HepG2 (cell line): Measurements from ENCODE around the gene BST1. TPM values are rescaled to one million over a fixed set of nuclear protein-coding genes. Genes with fewer than 3 reads are reported as not detected.
A peak's percentile ranks its signal among the peaks of the same experiment; 100 is the strongest.

Experiments used
- PRMT3 ChIP-seq: sonication (generic); formaldehyde crosslinking; IDR thresholded peaks from 2 replicates; pipeline ENCODE4 v1.8.1; 2022; ENCODE audit warnings: low read depth, mild to moderate bottlenecking, moderate library complexity, missing genetic modification reagents, borderline replicate concordance
- SMC3 ChIP-seq: IDR thresholded peaks from 2 replicates; pipeline ENCODE4 v1.6.1; 2011; ENCODE audit warnings: low read length, improper control_type of control experiment
- SOX6 ChIP-seq, 2 experiments: fragments of 450-650 bp in 1 of 2; sonication (generic) in 1 of 2; formaldehyde crosslinking in 1 of 2; IDR thresholded peaks; 2 replicates each; pipeline versions ENCODE4 v1.4.0 to v1.6.1; 2017 to 2020; ENCODE audit warnings: antibody characterized with exemption in 1 of 2, mild to moderate bottlenecking in 1 of 2, missing genetic modification reagents in 1 of 2
- SP2 ChIP-seq: sonication (generic); formaldehyde crosslinking; IDR thresholded peaks from 2 replicates; pipeline ENCODE4 v1.5.1; 2020; ENCODE audit warnings: mild to moderate bottlenecking, missing genetic modification reagents
- ZMYM2 ChIP-seq: sonication (generic); formaldehyde crosslinking; IDR thresholded peaks from 2 replicates; pipeline ENCODE4 v1.8.0; 2022; ENCODE audit warnings: mild to moderate bottlenecking, missing genetic modification reagents
- ZNF430 ChIP-seq: sonication (generic); formaldehyde crosslinking; IDR thresholded peaks from 2 replicates; pipeline ENCODE4 v1.9.0; 2021; ENCODE audit warnings: mild to moderate bottlenecking, missing genetic modification reagents
- ZNF816 ChIP-seq: sonication (generic); formaldehyde crosslinking; IDR thresholded peaks from 2 replicates; pipeline ENCODE4 v1.8.0; 2022; ENCODE audit warnings: missing genetic modification reagents, mild to moderate bottlenecking, borderline replicate concordance
- polyA plus RNA-seq, 8 experiments: library from polyadenylated mRNA; depleted of rRNA in 3 of 8; stranded (reverse) in 7 of 8; unstranded in 1 of 8; fragments of >200 nt; fragmentation: Illumina TruSeq in 4 of 8; extraction: Trizol in 4 of 8; gene quantifications; 2 replicates each; pipeline versions ENCODE4 v1.2.1 to v1.2.3, GENCODE V29; 2011 to 2016; ENCODE audit warnings: low read depth in 4 of 8, missing spikeins in 1 of 8, mixed read lengths in 1 of 8; ENCODE audit not compliant: insufficient read depth in 1 of 8
- total RNA-seq, 5 experiments: library from RNA; depleted of rRNA; stranded (reverse); fragments of >200 nt; fragmentation: Illumina TruSeq; extraction: Trizol; gene quantifications; 2 replicates each; pipeline ENCODE4 v1.2.3, GENCODE V29; 2016; ENCODE audit warnings: low read depth in 1 of 5
- TF ChIP-seq, protein P1 (sequence below): sonication (generic); formaldehyde crosslinking; IDR thresholded peaks from 2 replicates; pipeline ENCODE4 v1.4.0; 2020; ENCODE audit warnings: missing genetic modification reagents, low read depth, mild to moderate bottlenecking, borderline replicate concordance
- TF ChIP-seq, protein P2 (sequence below): sonication (generic); formaldehyde crosslinking; conservative IDR thresholded peaks from 2 replicates; pipeline ENCODE4 v1.8.0; 2022; ENCODE audit warnings: mild to moderate bottlenecking, moderate library complexity, missing genetic modification reagents
- TF ChIP-seq, protein P3 (sequence below): sonication (generic); IDR thresholded peaks from 2 replicates; pipeline ENCODE4 v1.6.1; 2016; ENCODE audit warnings: low read depth, borderline replicate concordance
- TF ChIP-seq, protein P4 (sequence below): sonication (generic); formaldehyde crosslinking; IDR thresholded peaks from 2 replicates; pipeline ENCODE4 v1.5.1; 2020; ENCODE audit warnings: missing genetic modification reagents, mild to moderate bottlenecking, borderline replicate concordance
- TF ChIP-seq, protein P5 (sequence below): sonication (generic); formaldehyde crosslinking; IDR thresholded peaks from 2 replicates; pipeline ENCODE4 v1.5.0; 2020; ENCODE audit warnings: mild to moderate bottlenecking, missing genetic modification reagents, borderline replicate concordance

The BST1 gene
- total and polyA plus RNA-seq, 2 of the 13 experiments (the other 11 are each of a cell fraction or from before 2014, with no cell fraction given), result 0.09 to 0.49 TPM

DNA sequence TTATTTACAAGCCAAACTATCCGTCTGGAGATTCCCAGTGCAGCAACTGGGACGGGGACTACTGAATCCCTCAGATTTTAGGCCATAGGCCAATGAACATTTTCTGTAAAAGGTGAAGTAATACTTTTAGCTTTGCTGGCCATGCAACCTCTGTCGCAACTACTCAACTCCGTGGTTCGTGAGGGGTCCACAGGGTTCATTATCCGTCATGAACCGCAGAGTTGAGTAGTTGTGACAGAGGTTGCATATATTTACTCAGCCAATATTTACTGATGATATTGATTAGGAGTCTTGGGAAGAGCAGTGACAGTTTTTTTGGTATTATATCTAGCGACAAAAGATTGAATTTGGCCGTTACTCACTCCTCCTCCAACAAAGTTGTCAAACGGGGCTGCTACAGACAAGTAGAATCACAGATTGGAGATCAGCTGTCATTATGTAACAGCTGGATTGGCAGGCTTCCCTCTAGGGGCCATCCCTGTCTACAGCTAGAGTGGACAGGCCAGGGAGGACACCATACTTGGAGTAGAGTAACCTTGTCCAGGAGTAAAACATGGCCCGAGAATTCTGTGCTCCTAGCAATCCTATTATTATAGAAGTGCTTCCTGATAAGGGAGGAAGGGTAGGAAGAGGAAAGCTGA is 38.0 kb downstream of the BST1 start (continued):
- TF ChIP-seq, protein P1, sequence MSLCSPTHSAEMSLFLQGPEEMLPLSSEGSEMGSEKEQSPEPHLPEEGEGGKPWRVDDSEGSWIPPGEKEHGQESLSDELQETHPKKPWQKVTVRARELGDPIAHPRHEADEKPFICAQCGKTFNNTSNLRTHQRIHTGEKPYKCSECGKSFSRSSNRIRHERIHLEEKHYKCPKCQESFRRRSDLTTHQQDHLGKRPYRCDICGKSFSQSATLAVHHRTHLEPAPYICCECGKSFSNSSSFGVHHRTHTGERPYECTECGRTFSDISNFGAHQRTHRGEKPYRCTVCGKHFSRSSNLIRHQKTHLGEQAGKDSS (CRISPR knock-in tag), result no peak
- TF ChIP-seq SMC3 (peak; percentile 2; the same call in 1 of the 2 replicates), SP2 (CRISPR knock-in tag) (no peak), ZNF430 (CRISPR knock-in tag) (no peak), ZMYM2 (CRISPR knock-in tag) (no peak), PRMT3 (CRISPR knock-in tag) (no peak), ZNF816 (CRISPR knock-in tag) (no peak), SOX6 (IDR thresholded peaks at IDR 0.05) (no peak), SOX6 (CRISPR knock-in tag; IDR thresholded peaks at IDR 0.05) (peak; percentile 40; the same call in 1 of the 2 replicates)
- TF ChIP-seq, protein P2, sequence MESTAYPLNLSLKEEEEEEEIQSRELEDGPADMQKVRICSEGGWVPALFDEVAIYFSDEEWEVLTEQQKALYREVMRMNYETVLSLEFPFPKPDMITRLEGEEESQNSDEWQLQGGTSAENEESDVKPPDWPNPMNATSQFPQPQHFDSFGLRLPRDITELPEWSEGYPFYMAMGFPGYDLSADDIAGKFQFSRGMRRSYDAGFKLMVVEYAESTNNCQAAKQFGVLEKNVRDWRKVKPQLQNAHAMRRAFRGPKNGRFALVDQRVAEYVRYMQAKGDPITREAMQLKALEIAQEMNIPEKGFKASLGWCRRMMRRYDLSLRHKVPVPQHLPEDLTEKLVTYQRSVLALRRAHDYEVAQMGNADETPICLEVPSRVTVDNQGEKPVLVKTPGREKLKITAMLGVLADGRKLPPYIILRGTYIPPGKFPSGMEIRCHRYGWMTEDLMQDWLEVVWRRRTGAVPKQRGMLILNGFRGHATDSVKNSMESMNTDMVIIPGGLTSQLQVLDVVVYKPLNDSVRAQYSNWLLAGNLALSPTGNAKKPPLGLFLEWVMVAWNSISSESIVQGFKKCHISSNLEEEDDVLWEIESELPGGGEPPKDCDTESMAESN (CRISPR knock-in tag), result no peak
- TF ChIP-seq, protein P3, sequence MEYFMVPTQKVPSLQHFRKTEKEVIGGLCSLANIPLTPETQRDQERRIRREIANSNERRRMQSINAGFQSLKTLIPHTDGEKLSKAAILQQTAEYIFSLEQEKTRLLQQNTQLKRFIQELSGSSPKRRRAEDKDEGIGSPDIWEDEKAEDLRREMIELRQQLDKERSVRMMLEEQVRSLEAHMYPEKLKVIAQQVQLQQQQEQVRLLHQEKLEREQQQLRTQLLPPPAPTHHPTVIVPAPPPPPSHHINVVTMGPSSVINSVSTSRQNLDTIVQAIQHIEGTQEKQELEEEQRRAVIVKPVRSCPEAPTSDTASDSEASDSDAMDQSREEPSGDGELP, result peak; percentile 74
- TF ChIP-seq, protein P4, sequence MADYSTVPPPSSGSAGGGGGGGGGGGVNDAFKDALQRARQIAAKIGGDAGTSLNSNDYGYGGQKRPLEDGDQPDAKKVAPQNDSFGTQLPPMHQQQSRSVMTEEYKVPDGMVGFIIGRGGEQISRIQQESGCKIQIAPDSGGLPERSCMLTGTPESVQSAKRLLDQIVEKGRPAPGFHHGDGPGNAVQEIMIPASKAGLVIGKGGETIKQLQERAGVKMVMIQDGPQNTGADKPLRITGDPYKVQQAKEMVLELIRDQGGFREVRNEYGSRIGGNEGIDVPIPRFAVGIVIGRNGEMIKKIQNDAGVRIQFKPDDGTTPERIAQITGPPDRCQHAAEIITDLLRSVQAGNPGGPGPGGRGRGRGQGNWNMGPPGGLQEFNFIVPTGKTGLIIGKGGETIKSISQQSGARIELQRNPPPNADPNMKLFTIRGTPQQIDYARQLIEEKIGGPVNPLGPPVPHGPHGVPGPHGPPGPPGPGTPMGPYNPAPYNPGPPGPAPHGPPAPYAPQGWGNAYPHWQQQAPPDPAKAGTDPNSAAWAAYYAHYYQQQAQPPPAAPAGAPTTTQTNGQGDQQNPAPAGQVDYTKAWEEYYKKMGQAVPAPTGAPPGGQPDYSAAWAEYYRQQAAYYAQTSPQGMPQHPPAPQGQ (CRISPR knock-in tag), result no peak
- TF ChIP-seq, protein P5, sequence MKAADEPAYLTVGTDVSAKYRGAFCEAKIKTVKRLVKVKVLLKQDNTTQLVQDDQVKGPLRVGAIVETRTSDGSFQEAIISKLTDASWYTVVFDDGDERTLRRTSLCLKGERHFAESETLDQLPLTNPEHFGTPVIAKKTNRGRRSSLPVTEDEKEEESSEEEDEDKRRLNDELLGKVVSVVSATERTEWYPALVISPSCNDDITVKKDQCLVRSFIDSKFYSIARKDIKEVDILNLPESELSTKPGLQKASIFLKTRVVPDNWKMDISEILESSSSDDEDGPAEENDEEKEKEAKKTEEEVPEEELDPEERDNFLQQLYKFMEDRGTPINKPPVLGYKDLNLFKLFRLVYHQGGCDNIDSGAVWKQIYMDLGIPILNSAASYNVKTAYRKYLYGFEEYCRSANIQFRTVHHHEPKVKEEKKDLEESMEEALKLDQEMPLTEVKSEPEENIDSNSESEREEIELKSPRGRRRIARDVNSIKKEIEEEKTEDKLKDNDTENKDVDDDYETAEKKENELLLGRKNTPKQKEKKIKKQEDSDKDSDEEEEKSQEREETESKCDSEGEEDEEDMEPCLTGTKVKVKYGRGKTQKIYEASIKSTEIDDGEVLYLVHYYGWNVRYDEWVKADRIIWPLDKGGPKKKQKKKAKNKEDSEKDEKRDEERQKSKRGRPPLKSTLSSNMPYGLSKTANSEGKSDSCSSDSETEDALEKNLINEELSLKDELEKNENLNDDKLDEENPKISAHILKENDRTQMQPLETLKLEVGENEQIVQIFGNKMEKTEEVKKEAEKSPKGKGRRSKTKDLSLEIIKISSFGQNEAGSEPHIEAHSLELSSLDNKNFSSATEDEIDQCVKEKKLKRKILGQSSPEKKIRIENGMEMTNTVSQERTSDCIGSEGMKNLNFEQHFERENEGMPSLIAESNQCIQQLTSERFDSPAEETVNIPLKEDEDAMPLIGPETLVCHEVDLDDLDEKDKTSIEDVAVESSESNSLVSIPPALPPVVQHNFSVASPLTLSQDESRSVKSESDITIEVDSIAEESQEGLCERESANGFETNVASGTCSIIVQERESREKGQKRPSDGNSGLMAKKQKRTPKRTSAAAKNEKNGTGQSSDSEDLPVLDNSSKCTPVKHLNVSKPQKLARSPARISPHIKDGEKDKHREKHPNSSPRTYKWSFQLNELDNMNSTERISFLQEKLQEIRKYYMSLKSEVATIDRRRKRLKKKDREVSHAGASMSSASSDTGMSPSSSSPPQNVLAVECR (CRISPR knock-in tag), result no peak
